Measurements from ENCODE around the gene EXT2.

Gene EXT2

DNA sequence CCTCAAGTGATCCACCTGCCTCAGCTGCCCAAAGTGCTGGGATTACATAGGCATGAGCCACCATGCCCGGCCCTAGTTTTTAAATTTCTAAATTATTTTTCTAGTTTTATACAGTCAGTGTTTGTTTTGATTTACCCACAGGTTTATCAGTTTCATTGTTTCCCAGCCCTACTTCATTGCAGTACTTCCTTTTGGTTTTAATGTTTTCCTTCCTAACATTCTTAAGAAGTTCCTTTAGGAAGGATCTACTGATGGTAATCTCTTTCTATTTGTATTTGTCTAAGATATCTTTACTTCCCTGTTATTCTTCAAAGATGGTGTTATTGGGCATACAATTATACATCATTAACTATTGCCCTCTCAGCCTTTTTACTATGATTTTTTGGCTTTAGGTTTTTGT lies 4.9 kb upstream of the EXT2 start:
- H4K8ac ChIP-seq (ENCODE audit: low read length), result no peak overlapping the region
- H4K91ac ChIP-seq (ENCODE audit: low read length), result no peak overlapping the region
- H2AFZ ChIP-seq (ENCODE audit: low read depth, low read length), result no peak overlapping the region
- H3K4me1 ChIP-seq (ENCODE audit: control insufficient read depth, insufficient read depth, low read depth, low read length), result no peaks in the 10 kb centered on the region
- no peak overlapping the region for H3K4me3 ChIP-seq (ENCODE audit: insufficient read depth in 1 of 2, low read depth in 1 of 2, low read length in 2 of 2)
- no peak overlapping the region for H2BK5ac ChIP-seq (ENCODE audit: low read depth, low read length, poor library complexity, severe bottlenecking)
- H2BK12ac ChIP-seq (ENCODE audit: low read length in 2 of 2), result no peak overlapping the region
- no peak for DNase-seq
- H3K36me3 ChIP-seq (ENCODE audit: control insufficient read depth in 1 of 2, insufficient read depth in 2 of 2, low read depth in 1 of 2, low read length in 2 of 2), result peaks cover 0 to 12% of the 10 kb centered on the region in 2 experiments
- no peak overlapping the region for H3K14ac ChIP-seq (ENCODE audit: low read length in 2 of 2)
- WGBS, result no CpG with 5 or more reads among the region's 1 CpG
- no peak overlapping the region for H3K18ac ChIP-seq (ENCODE audit: low read depth in 1 of 2, low read length in 2 of 2)
- H3K9ac ChIP-seq (ENCODE audit: low read length), result no peak overlapping the region
- no peak overlapping the region for H2AK5ac ChIP-seq (ENCODE audit: low read length, severe bottlenecking)
- no peak overlapping the region for H2BK15ac ChIP-seq (ENCODE audit: low read depth, poor library complexity, severe bottlenecking)
- H3K23ac ChIP-seq (ENCODE audit: low read length in 2 of 2), result no peak overlapping the region
- H3K9me3 ChIP-seq (ENCODE audit: control insufficient read depth, low read length), result no peaks in the 10 kb centered on the region
- H3K27ac ChIP-seq (ENCODE audit: low read length, poor library complexity, severe bottlenecking), result no peak overlapping the region
- peaks cover 0 to 18% of the 10 kb centered on the region in 2 experiments for H3K27me3 ChIP-seq (ENCODE audit: control insufficient read depth in 1 of 2, insufficient read depth in 1 of 2, low read length in 2 of 2)
- H2BK120ac ChIP-seq (ENCODE audit: low read depth, low read length), result no peak overlapping the region
- H3K4ac ChIP-seq (ENCODE audit: low read depth in 1 of 2, low read length in 2 of 2), result no peak overlapping the region
- H3K79me1 ChIP-seq (replicated peaks; ENCODE audit: low read length, poor library complexity, severe bottlenecking), result no peaks in the 10 kb centered on the region
- no peak overlapping the region for H3K4me2 ChIP-seq (ENCODE audit: low read length, poor library complexity, severe bottlenecking)

DNA sequence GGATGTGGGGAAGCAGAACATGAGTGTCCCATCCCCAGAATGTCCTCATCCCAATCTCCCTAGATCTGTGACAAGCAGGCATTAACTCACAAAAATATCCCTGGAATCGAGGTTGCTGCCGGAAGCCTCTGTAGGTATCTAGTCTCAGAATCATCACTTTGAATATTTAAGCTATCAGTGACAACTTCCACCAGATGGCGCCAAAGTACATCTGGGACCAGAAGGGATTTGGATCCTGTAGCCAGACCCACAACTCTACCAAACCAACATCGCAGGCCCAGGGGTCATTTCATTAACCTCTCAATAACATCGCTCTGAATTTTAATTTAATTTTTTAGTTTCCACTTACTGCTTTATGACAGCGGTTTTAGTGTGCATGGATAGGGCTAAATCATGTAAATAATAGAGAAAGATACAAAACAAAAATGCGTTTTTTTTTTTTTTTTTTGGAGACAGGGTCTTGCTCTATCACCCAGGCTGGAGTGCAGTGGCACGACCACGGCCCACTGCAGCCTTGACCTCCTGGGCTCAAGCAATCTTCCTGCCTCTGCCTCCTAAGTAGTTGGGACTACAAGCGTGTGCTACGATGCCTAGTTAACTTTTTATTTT lies 1.1 kb upstream of the EXT2 start:
- peak overlapping the region; percentile 41 for H4K8ac ChIP-seq (ENCODE audit: low read length)
- H3K4me1 ChIP-seq (ENCODE audit: control insufficient read depth, insufficient read depth, low read depth, low read length), result peaks cover 6% of the 10 kb centered on the region
- H3K14ac ChIP-seq (ENCODE audit: low read length in 2 of 2), result no peak overlapping the region
- 34% methylated on average over 9 of the region's 11 CpGs for WGBS
- H2BK120ac ChIP-seq (ENCODE audit: low read depth, low read length), result no peak overlapping the region
- no peak overlapping the region for H2AK5ac ChIP-seq (ENCODE audit: low read length, severe bottlenecking)
- DNase-seq, result peak; percentile 84
- no peak overlapping the region for H2BK5ac ChIP-seq (ENCODE audit: low read depth, low read length, poor library complexity, severe bottlenecking)
- H3K18ac ChIP-seq (ENCODE audit: low read depth in 1 of 2, low read length in 2 of 2), result no peak overlapping the region
- H3K79me1 ChIP-seq (replicated peaks; ENCODE audit: low read length, poor library complexity, severe bottlenecking), result peaks cover 16% of the 10 kb centered on the region
- H3K9me3 ChIP-seq (ENCODE audit: control insufficient read depth, low read length), result no peaks in the 10 kb centered on the region
- H3K23ac ChIP-seq (ENCODE audit: low read length in 2 of 2), result no peak overlapping the region
- no peak overlapping the region for H3K4me3 ChIP-seq (ENCODE audit: insufficient read depth in 1 of 2, low read depth in 1 of 2, low read length in 2 of 2)
- H3K27ac ChIP-seq (ENCODE audit: low read length, poor library complexity, severe bottlenecking), result no peak overlapping the region
- peaks cover 0 to 18% of the 10 kb centered on the region in 2 experiments for H3K27me3 ChIP-seq (ENCODE audit: control insufficient read depth in 1 of 2, insufficient read depth in 1 of 2, low read length in 2 of 2)
- peaks cover under 1 to 5% of the 10 kb centered on the region in 2 experiments for H3K36me3 ChIP-seq (ENCODE audit: control insufficient read depth in 1 of 2, insufficient read depth in 2 of 2, low read depth in 1 of 2, low read length in 2 of 2)
- no peak overlapping the region for H2BK12ac ChIP-seq (ENCODE audit: low read length in 2 of 2)
- H4K91ac ChIP-seq (ENCODE audit: low read length), result no peak overlapping the region
- H3K9ac ChIP-seq (ENCODE audit: low read length), result no peak overlapping the region
- no peak overlapping the region for H3K4ac ChIP-seq (ENCODE audit: low read depth in 1 of 2, low read length in 2 of 2)
- H2BK15ac ChIP-seq (ENCODE audit: low read depth, poor library complexity, severe bottlenecking), result no peak overlapping the region
- no peak overlapping the region for H3K4me2 ChIP-seq (ENCODE audit: low read length, poor library complexity, severe bottlenecking)
- no peak overlapping the region for H2AFZ ChIP-seq (ENCODE audit: low read depth, low read length)

DNA sequence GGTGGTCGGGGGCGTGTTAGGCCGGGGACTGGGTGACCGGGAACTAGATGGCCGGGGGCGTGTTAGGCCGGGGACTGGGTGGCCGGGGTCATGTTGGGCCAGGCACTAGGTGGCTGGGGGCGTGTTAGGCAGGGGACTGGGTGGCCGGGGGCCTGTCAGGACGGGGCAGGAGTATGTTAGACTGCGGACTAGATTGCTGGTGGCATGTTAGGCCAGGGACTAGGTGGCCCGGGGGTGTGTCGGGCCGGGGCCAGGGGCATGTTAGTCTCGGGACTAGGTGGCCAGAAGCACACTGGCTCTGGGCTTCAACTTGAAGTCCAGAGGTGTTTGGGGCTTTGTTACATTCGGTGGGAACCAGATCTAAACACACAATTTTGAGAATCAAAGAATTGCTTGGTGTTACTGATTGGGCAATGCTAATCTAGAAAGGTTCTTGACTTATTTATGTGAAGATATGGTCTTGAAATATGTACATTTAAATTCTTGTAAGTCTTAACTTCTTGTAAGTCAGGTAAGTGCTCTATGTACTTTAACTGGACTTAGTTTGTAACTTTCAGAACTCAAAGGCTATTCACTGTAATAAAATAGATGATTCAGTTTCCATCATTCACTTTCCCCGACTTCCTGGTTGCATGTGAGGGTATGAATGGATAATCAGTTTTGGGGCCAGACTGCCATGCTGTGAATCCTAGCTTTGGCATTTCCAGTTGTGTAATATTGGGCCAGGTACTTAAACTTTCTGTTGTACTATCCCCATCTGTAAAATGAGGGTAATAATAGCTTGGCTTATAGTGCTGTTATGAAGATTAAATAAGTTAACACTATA lies 1.1 kb downstream of the EXT2 start:
- H3K27me3 ChIP-seq (ENCODE audit: control insufficient read depth in 1 of 2, insufficient read depth in 1 of 2, low read length in 2 of 2), result peaks cover 0 to 14% of the 10 kb centered on the region in 2 experiments
- peak; percentile 20 for DNase-seq
- H3K4me1 ChIP-seq (ENCODE audit: control insufficient read depth, insufficient read depth, low read depth, low read length), result peaks cover 6% of the 10 kb centered on the region
- H2AK5ac ChIP-seq (ENCODE audit: low read length, severe bottlenecking), result no peak overlapping the region
- peak overlapping the region; percentile 96 for H3K4me2 ChIP-seq (ENCODE audit: low read length, poor library complexity, severe bottlenecking)
- no peak overlapping the region for H3K27ac ChIP-seq (ENCODE audit: low read length, poor library complexity, severe bottlenecking)
- no peak overlapping the region for H2BK5ac ChIP-seq (ENCODE audit: low read depth, low read length, poor library complexity, severe bottlenecking)
- peak overlapping the region; percentile 39 for H4K8ac ChIP-seq (ENCODE audit: low read length)
- peaks cover 0 to 5% of the 10 kb centered on the region in 2 experiments for H3K36me3 ChIP-seq (ENCODE audit: control insufficient read depth in 1 of 2, insufficient read depth in 2 of 2, low read depth in 1 of 2, low read length in 2 of 2)
- H2BK15ac ChIP-seq (ENCODE audit: low read depth, poor library complexity, severe bottlenecking), result no peak overlapping the region
- H3K4me3 ChIP-seq (ENCODE audit: insufficient read depth in 1 of 2, low read depth in 1 of 2, low read length in 2 of 2), result peak overlapping the region; percentile 88 to 98
- H3K9ac ChIP-seq (ENCODE audit: low read length), result peak overlapping the region; percentile 91
- no peak overlapping the region for H3K4ac ChIP-seq (ENCODE audit: low read depth in 1 of 2, low read length in 2 of 2)
- H3K23ac ChIP-seq (ENCODE audit: low read length in 2 of 2), result peak overlapping the region in 1 of 2 experiments; percentile 37
- H2BK120ac ChIP-seq (ENCODE audit: low read depth, low read length), result no peak overlapping the region
- no peak overlapping the region for H2AFZ ChIP-seq (ENCODE audit: low read depth, low read length)
- no peaks in the 10 kb centered on the region for H3K9me3 ChIP-seq (ENCODE audit: control insufficient read depth, low read length)
- 31% methylated on average over 18 of the region's 18 CpGs for whole genome bisulfite sequencing
- H3K18ac ChIP-seq (ENCODE audit: low read depth in 1 of 2, low read length in 2 of 2), result peak overlapping the region; percentile 48 to 96
- H4K91ac ChIP-seq (ENCODE audit: low read length), result peak overlapping the region; percentile 86
- H2BK12ac ChIP-seq (ENCODE audit: low read length in 2 of 2), result no peak overlapping the region
- peak overlapping the region in 1 of 2 experiments; percentile 93 for H3K14ac ChIP-seq (ENCODE audit: low read length in 2 of 2)
- peaks cover 37% of the 10 kb centered on the region for H3K79me1 ChIP-seq (replicated peaks; ENCODE audit: low read length, poor library complexity, severe bottlenecking)

DNA sequence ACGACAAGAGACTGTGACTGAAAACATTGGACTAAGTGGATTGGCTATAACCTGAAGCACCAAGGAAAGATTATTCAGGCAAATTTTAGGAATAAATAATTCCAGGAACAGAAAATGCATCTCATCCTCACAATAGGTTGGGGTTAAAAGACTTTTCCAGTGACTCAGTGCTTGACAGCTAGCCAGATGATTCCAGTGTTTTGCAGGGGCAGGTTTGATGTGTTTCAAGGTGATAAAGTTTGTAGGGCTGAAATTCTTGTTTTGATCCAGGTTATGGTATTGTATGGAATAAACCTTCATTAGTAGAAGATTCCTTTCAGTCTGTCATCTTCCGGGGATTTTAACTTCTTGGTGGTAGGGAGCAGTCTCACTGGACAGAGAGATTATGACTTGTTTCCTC lies 2.3 kb downstream of the EXT2 start:
- DNase-seq, result no peak
- Histone ChIP-seq H3K14ac (ENCODE audit: low read length in 2 of 2) (no peak overlapping the region), H2BK120ac (ENCODE audit: low read depth, low read length) (no peak overlapping the region), H3K27ac (ENCODE audit: low read length, poor library complexity, severe bottlenecking) (no peak overlapping the region), H2BK15ac (ENCODE audit: low read depth, poor library complexity, severe bottlenecking) (no peak overlapping the region), H3K4ac (ENCODE audit: low read depth in 1 of 2, low read length in 2 of 2) (no peak overlapping the region), H3K18ac (ENCODE audit: low read depth in 1 of 2, low read length in 2 of 2) (no peak overlapping the region), H2AFZ (ENCODE audit: low read depth, low read length) (no peak overlapping the region), H3K9me3 (ENCODE audit: control insufficient read depth, low read length) (no peaks in the 10 kb centered on the region), H3K4me1 (ENCODE audit: control insufficient read depth, insufficient read depth, low read depth, low read length) (peaks cover 6% of the 10 kb centered on the region), H3K9ac (ENCODE audit: low read length) (no peak overlapping the region), H2AK5ac (ENCODE audit: low read length, severe bottlenecking) (no peak overlapping the region), H3K36me3 (ENCODE audit: control insufficient read depth in 1 of 2, insufficient read depth in 2 of 2, low read depth in 1 of 2, low read length in 2 of 2) (peaks cover 0 to 5% of the 10 kb centered on the region in 2 experiments), H3K79me1 (replicated peaks; ENCODE audit: low read length, poor library complexity, severe bottlenecking) (peaks cover 39% of the 10 kb centered on the region), H4K8ac (ENCODE audit: low read length) (no peak overlapping the region), H3K23ac (ENCODE audit: low read length in 2 of 2) (no peak overlapping the region), H4K91ac (ENCODE audit: low read length) (no peak overlapping the region), H2BK5ac (ENCODE audit: low read depth, low read length, poor library complexity, severe bottlenecking) (no peak overlapping the region), H3K4me3 (ENCODE audit: insufficient read depth in 1 of 2, low read depth in 1 of 2, low read length in 2 of 2) (no peak overlapping the region), H3K4me2 (ENCODE audit: low read length, poor library complexity, severe bottlenecking) (no peak overlapping the region), H3K27me3 (ENCODE audit: control insufficient read depth in 1 of 2, insufficient read depth in 1 of 2, low read length in 2 of 2) (peaks cover 0 to 4% of the 10 kb centered on the region in 2 experiments), H2BK12ac (ENCODE audit: low read length in 2 of 2) (no peak overlapping the region)
- 86% methylated on average over 1 of the region's 2 CpGs for WGBS
